Kidney (tissue), 14 donors: ENCODE data around the gene TOX3. TPM values are rescaled to one million over a fixed set of nuclear protein-coding genes. Genes with fewer than 3 reads are reported as not detected.

Experiments
- DNase-seq, 5 donors: peaks; one replicate each; pipeline ENCODE4 v3.0.0-alpha.2; 2013 to 2020
- FAIRE-seq: peaks from 2 replicates; lab custom pipeline; 2012; peaks lifted over from hg19 to GRCh38; lab: Jason Lieb, UNC
- H3K27ac ChIP-seq, 2 donors: one replicate each; pipeline ENCODE4 v1.7.0; 2013; ENCODE audit warnings: low read depth in 2 of 2, low read length in 2 of 2, inconsistent platforms in 1 of 2
- H3K27me3 ChIP-seq: one replicate; pipeline ENCODE4 v1.7.1; 2013; ENCODE audit warnings: low read length, inconsistent platforms; ENCODE audit not compliant: control insufficient read depth, insufficient read depth
- H3K36me3 ChIP-seq, 3 donors: one replicate each; pipeline versions ENCODE4 v1.7.0 to v1.7.1; 2013; ENCODE audit warnings: low read length in 3 of 3, control low read depth in 1 of 3, inconsistent platforms in 1 of 3; ENCODE audit not compliant: insufficient read depth in 3 of 3, control insufficient read depth in 2 of 3
- H3K4me1 ChIP-seq, 3 donors: one replicate each; pipeline versions ENCODE4 v1.7.0 to v1.7.1; 2013; ENCODE audit warnings: low read length in 3 of 3, inconsistent platforms in 1 of 3, low read depth in 1 of 3; ENCODE audit not compliant: control insufficient read depth in 2 of 3, insufficient read depth in 2 of 3
- H3K4me3 ChIP-seq, 3 donors: one replicate each; pipeline versions ENCODE4 v1.7.0 to v1.8.1; 2013; ENCODE audit warnings: low read length in 3 of 3, control low read depth in 1 of 3, inconsistent platforms in 1 of 3
- H3K9ac ChIP-seq, 3 donors: one replicate each; pipeline versions ENCODE4 v1.7.0 to v1.7.1; 2013; ENCODE audit warnings: low read length in 3 of 3, control low read depth in 1 of 3, inconsistent platforms in 1 of 3
- H3K9me3 ChIP-seq, 3 donors: one replicate each; pipeline versions ENCODE4 v1.7.0 to v1.7.1; 2013; ENCODE audit warnings: low read length in 3 of 3, control low read depth in 1 of 3, inconsistent platforms in 1 of 3; ENCODE audit not compliant: control insufficient read depth in 2 of 3, insufficient read depth in 1 of 3
- intact Hi-C: fragments of 100-400 bp; cut with DNase I; formaldehyde crosslinking; loops from one replicate; pipeline ENCODE4 v1.11.1; 2022
- polyA plus RNA-seq: library from polyadenylated mRNA; stranded (reverse); fragments of 350-450 nt; fragmentation: Illumina TruSeq; extraction: RNeasy Lipid Tissue Mini Kit (QIAGEN cat#74804); gene quantifications from one replicate; pipeline ENCODE4 v1.2.3, GENCODE V29; 2014; ENCODE audit warnings: low read depth, low replicate concordance; ENCODE audit not compliant: insufficient read depth
- total RNA-seq: library from RNA; stranded (reverse); fragmentation: NEBNext Ultra II Directional; extraction: Animal tissue kit (Norgen Biotek cat#: 25700); gene quantifications from one replicate; pipeline ENCODE4 v1.2.1, GENCODE V29; 2021
- TF ChIP-seq, protein P1 (sequence below): IDR thresholded peaks from 3 replicates; pipeline ENCODE4 v1.5.1; 2012; ENCODE audit warnings: mild to moderate bottlenecking, moderate library complexity, borderline replicate concordance; ENCODE audit not compliant: insufficient read depth; ENCODE audit errors: extremely low read depth
- donor health status: control.
- donor health status: control.
- donor health status: control.
- donor health status: control.
- donor health status: control.
- donor health status: DM: yes; HTN: yes; CAD: no.
- donor health status: Normal renal cell carcinoma (clear cell type).

Gene TOX3
- total and polyA plus RNA-seq, 2 donors from 2014 or later: 8.7 to 16.2 TPM

DNA sequence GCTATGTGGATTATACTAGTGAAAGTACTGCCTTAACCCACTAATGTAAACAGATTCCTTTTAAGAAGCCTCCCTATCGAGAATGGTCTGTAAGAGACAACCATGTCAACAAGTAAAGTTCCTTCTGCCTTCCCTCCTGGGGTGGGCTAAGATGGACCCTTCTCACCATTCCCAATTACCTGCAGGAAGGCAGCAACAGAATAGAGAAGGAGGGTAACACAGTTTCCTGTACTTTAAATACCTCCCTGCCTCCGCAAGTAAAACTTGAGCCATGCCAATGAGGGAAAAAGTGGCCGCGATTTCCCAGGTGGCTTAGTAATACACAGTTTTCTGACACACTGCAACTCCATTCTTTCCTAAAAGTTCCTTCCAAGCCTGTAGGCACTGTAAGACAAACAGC is 45.2 kb downstream of the TOX3 start:
- Histone ChIP-seq H3K27ac (no peak overlapping the region), H3K36me3 (no peaks in the 10 kb centered on the region), H3K4me3 (no peak overlapping the region), H3K27me3 (no peaks in the 10 kb centered on the region), H3K9me3 (no peaks in the 10 kb centered on the region), H3K4me1 (peaks cover 0 to 6% (median 0%) of the 10 kb centered on the region in 3 donors), H3K9ac (no peak overlapping the region)
- TF ChIP-seq, protein P1, sequence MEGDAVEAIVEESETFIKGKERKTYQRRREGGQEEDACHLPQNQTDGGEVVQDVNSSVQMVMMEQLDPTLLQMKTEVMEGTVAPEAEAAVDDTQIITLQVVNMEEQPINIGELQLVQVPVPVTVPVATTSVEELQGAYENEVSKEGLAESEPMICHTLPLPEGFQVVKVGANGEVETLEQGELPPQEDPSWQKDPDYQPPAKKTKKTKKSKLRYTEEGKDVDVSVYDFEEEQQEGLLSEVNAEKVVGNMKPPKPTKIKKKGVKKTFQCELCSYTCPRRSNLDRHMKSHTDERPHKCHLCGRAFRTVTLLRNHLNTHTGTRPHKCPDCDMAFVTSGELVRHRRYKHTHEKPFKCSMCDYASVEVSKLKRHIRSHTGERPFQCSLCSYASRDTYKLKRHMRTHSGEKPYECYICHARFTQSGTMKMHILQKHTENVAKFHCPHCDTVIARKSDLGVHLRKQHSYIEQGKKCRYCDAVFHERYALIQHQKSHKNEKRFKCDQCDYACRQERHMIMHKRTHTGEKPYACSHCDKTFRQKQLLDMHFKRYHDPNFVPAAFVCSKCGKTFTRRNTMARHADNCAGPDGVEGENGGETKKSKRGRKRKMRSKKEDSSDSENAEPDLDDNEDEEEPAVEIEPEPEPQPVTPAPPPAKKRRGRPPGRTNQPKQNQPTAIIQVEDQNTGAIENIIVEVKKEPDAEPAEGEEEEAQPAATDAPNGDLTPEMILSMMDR: no peak
- FAIRE-seq: no peak
- no peak for DNase-seq
- intact Hi-C loops: no loop called here

DNA sequence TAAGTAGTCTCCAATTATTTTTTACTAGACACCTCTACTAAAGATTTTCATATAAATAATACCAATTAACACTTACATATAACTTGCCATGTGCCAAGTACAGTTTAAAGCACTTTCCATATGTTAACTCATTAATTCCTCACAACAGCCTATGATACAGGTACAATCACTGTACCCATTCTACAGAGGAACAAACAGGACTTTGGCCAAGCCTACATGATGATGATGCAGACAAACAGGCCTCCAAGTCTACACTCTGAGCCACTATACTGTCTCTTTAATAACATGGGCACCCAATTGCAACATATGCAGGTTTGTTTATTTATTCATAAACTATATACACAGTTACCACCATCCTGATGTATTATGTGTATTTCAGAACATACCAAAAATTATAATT is 46.0 kb downstream of the TOX3 start:
- TF ChIP-seq, protein P1: no peak
- Histone ChIP-seq H3K4me3 (no peak overlapping the region), H3K36me3 (no peaks in the 10 kb centered on the region), H3K4me1 (peaks cover 0 to 6% (median 0%) of the 10 kb centered on the region in 3 donors), H3K9ac (no peak overlapping the region), H3K9me3 (no peaks in the 10 kb centered on the region), H3K27ac (no peak overlapping the region), H3K27me3 (no peaks in the 10 kb centered on the region)
- DNase-seq (no peak), FAIRE-seq (no peak)
- intact Hi-C loops: no loop called here

DNA sequence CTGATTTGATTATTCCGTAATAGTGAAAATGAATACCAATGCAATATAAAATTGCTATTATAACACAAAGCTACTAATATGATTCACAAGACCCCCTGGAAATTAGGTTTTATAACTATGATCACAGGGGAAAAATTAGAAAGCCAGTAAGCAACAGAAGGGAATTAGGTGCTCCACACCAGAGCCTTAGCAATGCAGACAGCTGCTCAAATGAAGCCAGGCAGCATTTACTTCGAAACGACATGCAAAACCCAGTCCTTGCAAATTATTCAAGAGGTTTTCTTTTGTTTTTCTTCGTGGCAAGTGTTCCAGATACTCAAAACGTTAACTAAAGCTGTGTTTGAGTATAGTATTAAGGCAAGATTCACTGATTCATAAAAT is 47.9 kb downstream of the TOX3 start:
- intact Hi-C loops: no loop called here
- H3K27ac ChIP-seq: no peak overlapping the region
- H3K9ac ChIP-seq: no peak overlapping the region
- DNase-seq (no peak), FAIRE-seq (no peak)
- no peaks in the 10 kb centered on the region for H3K9me3 ChIP-seq
- no peaks in the 10 kb centered on the region for H3K36me3 ChIP-seq
- H3K27me3 ChIP-seq: no peaks in the 10 kb centered on the region
- peaks cover 0 to 6% (median 0%) of the 10 kb centered on the region in 3 donors for H3K4me1 ChIP-seq
- TF ChIP-seq, protein P1: no peak
- H3K4me3 ChIP-seq: no peak overlapping the region
